ENCODE results near the gene MB21D2.

DNA sequence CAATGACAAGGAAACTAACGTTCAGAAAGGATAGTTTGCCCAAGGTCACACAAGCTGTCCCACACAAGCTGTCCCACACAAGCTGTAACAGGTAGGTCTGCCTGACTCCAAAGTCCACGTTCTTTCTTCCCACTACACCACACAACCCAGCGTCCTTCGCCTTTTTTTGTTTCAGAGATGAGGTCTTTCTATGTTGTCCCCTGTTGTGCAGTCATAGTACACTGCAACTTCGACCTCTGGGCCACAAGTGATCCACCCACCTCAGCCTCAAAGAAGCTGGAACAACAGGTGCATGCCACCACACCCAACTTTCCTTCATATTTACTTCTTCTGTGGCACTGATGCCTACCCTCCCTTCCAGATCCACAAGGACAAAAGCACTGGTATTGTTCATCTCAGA is 21.4 kb downstream of the MB21D2 start:
- TF ChIP-seq, protein P1, sequence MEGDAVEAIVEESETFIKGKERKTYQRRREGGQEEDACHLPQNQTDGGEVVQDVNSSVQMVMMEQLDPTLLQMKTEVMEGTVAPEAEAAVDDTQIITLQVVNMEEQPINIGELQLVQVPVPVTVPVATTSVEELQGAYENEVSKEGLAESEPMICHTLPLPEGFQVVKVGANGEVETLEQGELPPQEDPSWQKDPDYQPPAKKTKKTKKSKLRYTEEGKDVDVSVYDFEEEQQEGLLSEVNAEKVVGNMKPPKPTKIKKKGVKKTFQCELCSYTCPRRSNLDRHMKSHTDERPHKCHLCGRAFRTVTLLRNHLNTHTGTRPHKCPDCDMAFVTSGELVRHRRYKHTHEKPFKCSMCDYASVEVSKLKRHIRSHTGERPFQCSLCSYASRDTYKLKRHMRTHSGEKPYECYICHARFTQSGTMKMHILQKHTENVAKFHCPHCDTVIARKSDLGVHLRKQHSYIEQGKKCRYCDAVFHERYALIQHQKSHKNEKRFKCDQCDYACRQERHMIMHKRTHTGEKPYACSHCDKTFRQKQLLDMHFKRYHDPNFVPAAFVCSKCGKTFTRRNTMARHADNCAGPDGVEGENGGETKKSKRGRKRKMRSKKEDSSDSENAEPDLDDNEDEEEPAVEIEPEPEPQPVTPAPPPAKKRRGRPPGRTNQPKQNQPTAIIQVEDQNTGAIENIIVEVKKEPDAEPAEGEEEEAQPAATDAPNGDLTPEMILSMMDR (IDR thresholded peaks at IDR 0.05; ENCODE audit: low read length) = no peak
- TF ChIP-seq EZH2 (IDR thresholded peaks at IDR 0.05; ENCODE audit: borderline replicate concordance, low read length) = no peak

All from OCI-LY1 (cell line).